ENCODE results near the gene ANKRD28.
A peak's percentile ranks its signal among the peaks of the same experiment; 100 is the strongest.
"Not testable (repeated sequence)": the region's sequence is repeated elsewhere in the genome, so short reads cannot be mapped to it uniquely, and the experiment has no call there.

ANKRD28 gene

DNA sequence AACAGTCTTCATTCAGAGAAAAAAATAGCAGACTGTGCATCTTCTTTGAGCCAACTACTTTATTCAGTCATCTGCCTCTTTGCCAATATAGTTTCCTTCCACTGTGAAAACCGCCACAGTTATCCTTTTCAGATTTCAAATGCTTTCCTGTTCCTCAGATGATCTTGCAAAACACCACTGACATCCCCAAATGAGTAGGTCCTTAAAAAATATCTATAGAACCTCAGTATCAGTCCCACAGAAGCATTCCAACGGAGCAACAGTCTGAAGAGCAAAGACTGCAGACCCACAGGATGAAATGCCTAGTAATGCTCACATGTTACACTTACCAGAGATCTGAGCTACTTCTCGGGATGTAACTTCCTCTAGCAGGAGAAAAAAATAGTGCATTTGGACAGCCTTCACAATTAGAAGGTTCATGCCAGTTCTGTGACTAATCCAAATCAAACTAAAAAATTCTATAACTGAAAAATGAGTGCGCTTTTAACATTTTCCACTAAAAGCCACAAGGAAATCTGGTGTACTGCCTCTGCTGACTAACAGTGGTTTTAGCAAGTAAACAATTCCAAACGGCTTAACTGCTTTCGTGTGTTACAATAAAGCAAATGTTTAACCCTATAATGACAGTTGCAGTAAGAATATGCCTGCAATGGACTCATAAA is at the start of gene ANKRD28:
ANKRD28 (minus strand) TSS at position 338 of the 662 bp plus-strand sequence. CDS start 1,458 bp downstream, outside the sequence.
- no peak for DNase-seq (ENCODE audit: low read depth in 4 of 4, low spot score in 1 of 4)

DNA sequence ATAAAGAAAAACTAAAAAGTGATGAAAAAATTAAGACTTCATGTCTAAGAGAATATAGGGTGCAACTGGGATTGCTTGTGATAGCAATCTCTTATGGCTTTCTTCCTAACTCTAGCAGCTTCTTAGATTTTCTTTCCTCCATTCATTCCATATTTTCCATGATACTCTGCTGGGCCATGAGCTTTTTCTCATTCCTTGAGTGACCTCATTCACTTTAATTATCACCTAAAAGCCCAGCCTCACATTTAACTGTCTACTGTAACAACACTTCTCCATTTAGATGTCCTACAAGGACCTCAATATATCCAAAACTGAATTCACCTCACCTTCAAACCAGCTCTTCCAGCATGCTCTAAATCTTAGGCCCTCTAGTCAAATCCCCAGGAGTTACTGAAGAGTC is 49.5 kb upstream of the ANKRD28 start:
- DNase-seq (ENCODE audit: low read depth in 4 of 4, low spot score in 1 of 4), result no peak

DNA sequence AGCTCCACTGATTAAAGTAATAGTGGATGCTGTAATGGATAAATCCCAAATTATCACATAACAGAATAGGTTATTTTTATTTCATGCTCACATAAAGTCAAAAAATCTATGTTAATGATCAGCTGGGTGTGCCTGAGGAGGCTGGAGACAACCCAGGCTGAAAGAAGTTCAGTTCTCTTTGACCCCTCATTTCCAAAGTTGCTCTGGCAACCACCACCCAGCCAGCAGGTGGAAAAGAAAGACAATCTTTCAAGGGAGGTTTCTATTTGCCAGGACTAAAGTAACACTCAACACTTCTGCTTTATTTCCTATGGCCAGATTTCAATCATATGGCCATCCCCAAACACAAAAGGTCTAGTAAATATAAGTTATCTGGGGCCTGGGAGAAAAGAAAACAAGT is 48.8 kb upstream of the ANKRD28 start:
- no peak for DNase-seq (ENCODE audit: low read depth in 4 of 4, low spot score in 1 of 4)

DNA sequence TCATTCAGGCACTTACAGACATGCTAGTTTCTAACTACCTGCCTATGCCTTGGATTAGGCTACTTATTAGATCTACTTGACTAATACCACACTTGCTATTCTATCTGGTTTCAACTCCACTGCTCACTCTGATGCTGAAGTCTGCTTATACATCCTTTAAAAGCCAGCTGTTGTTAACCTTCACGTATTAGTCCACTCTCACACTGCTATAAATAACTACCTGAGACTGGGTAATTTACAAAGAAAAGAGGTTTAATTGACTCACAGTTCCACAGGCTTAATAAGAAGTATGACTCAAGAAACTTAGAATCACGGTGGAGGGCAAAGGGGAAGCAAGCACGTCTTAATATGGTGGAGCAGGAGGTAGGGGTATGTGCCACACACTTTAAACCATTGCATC is 47.7 kb upstream of the ANKRD28 start:
- DNase-seq (ENCODE audit: low read depth in 4 of 4, low spot score in 1 of 4), result peak in 1 of 4 experiments; percentile 3

DNA sequence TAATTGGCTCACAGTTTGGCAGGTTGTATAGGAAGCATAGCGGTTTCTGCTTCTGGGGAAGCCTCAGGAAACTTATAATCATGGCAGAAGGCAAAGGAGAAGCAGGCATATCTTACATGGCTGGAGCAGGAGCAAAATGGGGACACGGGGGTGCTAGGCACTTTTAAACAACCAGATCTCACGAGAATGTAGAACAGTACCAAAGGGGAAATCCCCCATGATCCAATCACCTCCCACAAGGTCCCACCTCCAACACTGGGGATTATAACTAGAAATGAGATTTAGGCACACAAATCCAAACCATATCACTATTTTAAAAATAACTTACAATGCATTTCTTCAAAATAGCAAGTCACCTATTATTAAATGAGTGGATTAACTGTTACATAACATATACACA is 47.1 kb upstream of the ANKRD28 start:
- no peak for DNase-seq (ENCODE audit: low read depth in 4 of 4, low spot score in 1 of 4)

DNA sequence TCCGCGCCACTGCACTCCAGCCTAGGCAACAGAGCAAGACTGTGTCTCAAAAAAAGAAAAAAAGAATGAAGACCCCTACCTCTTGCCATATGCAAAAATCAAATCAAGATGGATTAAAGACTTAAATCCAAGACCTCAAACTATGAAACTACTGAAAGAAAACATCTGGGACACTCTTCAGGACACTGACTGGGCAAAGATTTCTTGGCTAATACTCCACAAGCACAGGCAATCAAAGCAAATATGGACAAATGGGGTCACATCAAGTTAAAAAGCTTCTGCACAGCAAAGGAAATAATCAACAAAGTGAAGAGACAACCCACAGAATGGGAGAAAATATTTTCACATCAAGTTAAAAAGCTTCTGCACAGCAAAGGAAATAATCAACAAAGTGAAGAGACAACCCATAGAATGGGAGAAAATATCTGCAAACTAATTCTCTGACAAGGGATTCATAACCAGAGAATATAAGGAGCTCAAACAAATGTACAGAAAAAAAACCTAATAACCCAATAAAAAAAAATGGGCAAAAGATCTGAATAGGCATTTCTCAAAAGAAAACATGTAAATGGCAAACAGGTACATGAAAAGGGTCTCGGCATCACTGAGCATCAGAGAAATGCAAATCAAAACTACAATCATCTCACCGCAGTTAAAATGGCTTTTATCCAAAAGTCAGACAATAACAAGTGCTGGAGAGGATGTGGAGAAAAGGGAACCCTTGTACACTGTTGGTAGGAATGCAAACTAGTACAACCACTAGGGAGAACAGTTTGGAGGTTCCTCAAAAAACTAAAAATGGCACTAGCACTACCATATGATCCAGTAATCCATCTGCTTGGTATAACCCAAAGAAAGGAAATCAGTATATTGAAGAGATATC is 43.6 kb upstream of the ANKRD28 start:
- DNase-seq (ENCODE audit: low read depth in 4 of 4, low spot score in 1 of 4), result not testable (repeated sequence)

DNA sequence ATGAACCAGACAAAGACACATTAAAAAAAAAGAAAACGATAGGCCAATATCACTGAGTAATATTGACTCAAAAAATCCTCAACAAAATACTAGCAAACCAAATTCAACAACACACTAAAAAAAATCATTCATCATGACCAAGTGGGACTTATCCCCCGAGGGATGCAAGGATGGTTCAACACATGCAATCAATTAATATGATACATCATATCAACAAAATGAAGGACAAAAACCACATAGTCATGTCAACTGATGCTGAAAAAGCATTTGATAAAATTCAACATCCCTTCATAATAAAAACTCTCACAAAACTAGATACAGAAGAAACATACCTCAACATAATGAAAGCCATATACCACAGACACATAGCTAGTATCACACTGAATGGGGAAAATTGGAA is 41.8 kb upstream of the ANKRD28 start:
- no peak for DNase-seq (ENCODE audit: low read depth in 4 of 4, low spot score in 1 of 4)

DNA sequence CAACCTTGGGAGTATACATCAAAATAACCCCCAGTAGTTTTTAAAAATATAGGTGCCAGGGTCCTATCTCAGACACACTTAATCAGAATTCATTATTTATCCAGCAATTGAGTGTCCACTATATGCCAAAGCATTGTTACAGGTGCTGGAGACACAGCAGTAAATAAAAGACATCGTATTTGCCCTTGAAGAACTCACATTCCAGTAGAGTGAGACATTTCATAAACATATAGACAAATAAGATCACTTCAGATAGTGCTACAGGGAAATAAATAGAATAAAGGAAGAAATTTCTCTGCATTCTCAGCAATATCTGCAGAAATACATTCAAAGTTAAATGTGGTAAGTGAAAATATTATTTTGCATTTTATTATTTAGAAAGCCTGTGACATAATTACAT is 34.1 kb upstream of the ANKRD28 start:
- DNase-seq (ENCODE audit: low read depth in 4 of 4, low spot score in 1 of 4), result no peak

DNA sequence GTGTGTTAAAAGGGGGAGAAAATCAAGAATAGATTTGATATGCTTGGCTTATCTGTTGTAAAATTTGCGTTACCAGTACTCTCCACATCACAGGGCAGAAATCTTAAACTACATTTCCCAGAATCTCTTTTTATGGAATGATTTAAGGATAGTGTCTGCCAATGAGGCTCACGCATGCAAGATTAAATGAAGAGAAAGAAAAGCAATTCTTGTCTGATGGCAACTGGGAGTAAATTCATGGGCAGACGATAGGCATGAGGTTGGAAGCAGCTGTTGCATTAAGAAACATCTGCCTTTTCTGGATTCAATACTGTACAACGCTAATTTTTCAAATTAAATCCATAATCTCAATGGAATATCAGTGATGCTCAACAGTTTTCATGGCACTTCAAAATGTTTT is 27.2 kb upstream of the ANKRD28 start:
- no peak for DNase-seq (ENCODE audit: low read depth in 4 of 4, low spot score in 1 of 4)

DNA sequence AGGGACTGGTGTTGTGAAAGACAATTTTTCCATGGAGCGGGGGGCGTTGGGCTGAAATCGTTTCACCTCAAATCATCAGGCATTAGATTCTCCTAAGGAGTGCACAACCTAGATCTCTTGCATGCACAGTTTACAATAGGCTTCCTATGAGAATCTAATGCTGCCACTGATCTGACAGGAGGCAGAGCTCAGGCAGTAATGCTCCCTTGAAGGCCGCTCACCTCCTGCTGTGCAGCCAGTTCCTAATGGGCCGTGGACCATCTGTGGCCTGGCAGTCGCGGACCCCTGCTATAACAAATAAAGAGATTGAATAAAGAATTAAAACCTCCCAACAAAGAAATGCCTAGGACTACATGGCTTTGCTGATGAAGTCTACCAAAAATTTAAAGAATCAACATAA is 25.3 kb upstream of the ANKRD28 start:
- no peak for DNase-seq (ENCODE audit: low read depth in 4 of 4, low spot score in 1 of 4)

DNA sequence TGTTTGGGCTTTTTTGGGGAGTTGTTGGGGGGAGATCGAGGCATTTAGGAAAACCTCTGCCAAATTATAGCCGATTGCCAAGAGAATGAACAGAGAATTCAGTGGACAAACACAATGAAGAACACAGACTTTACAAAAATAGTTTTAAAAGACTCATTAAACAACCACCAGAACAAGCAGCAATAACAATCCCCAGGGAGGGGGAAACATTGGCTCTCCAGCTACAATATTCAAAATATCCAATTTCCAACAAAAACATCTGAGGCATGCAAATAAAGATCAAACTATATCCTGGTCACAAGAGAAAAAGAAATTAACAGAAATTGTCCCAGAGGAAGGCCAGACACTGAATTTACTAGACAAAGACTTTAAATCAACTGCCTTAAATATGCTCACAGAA is 24.5 kb upstream of the ANKRD28 start:
- DNase-seq (ENCODE audit: low read depth in 4 of 4, low spot score in 1 of 4), result no peak

DNA sequence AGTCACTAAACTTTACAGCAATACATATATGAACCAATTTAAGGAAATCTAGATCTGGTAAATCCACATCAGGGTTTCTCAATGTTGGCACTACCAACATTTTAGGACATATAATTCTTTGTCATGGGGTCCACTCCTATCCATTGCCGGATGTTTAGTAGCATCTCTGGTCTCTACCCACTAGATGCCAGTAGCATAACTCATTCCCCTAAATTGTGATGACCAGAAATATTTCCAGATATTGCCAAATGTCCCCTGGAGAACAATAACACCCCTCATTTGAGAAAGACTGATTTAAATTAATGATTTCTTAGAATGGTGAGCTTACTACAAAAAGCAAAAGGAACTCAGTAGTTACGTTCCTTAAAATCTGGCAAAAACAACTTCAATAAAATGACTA is 23.1 kb upstream of the ANKRD28 start:
- DNase-seq (ENCODE audit: low read depth in 4 of 4, low spot score in 1 of 4), result no peak

DNA sequence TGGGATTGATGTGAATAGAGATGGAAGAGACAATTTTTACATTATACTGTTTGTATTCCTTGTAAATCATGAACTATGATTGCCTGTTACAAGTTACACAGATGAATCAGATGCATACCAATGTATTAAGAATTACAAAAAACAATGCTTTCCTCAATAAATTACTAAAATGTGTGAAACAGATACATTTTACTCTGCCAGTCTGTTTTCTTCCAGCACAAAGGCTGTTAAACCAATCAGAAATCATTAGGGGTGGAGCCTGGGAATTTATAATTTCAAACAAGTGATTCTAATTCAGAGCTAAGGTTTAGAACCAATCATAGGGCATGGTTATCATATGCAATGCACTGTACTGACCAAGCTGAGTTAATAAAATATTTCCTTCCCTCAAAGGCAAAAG is 21.8 kb upstream of the ANKRD28 start:
- DNase-seq (ENCODE audit: low read depth in 4 of 4, low spot score in 1 of 4), result no peak

DNA sequence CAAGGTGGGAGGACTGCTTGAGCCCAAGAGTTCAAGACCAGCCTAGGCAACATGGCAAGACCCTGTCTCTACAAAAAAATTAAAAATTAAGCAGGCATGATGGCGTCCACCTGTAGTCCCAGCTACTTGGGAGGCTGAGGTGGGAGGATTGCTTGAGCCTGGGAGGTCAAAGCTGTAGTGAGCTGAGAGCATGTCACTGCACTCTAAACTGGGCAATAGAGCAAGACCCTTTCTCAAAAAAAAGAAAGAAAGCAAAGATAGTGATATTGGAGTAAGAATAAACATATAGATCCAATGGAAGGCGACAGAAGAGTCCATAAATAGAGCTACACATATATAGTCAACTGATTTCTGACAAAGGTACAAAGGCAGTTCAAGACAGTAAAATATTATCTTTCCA is 21.3 kb upstream of the ANKRD28 start:
- no peak for DNase-seq (ENCODE audit: low read depth in 4 of 4, low spot score in 1 of 4)

DNA sequence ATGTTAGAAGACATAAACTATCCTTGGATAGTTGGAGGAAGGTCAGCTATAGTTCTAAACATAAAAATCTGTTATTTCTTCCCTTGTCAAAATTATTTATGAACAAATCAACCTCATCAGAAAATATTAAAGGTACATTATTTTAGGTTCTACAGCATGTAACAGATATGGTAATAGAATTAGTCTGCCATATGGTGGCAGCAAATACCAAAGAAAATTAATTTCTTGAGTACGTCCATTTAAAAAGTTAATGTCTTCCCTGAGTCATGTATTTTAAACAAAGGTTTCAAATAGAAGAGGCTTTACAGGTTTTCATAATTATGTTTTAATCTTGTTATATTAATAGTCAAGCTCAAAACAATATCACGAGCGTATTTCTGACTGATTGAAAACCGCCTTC is 17.9 kb upstream of the ANKRD28 start:
- DNase-seq (ENCODE audit: low read depth in 4 of 4, low spot score in 1 of 4), result no peak

DNA sequence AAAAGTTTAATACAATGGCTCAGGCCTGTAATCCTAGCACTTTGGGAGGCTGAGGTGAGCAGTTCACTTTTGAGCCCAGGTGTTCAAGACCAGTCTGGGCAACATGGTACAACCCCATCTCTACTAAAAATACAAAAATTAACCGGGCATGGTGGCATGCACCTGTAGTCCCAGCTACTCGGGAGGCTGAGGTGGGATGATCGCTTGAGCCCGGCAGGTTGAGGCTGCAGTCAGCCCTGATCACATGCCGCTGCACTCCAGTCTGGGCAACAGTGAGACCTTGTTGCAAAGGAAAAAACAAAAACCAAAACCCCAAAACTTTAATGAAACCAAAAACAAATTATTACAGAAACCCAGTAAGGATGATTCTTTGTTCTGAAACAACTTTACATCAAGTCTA is 15.3 kb upstream of the ANKRD28 start:
- DNase-seq (ENCODE audit: low read depth in 4 of 4, low spot score in 1 of 4), result not testable (repeated sequence)

DNA sequence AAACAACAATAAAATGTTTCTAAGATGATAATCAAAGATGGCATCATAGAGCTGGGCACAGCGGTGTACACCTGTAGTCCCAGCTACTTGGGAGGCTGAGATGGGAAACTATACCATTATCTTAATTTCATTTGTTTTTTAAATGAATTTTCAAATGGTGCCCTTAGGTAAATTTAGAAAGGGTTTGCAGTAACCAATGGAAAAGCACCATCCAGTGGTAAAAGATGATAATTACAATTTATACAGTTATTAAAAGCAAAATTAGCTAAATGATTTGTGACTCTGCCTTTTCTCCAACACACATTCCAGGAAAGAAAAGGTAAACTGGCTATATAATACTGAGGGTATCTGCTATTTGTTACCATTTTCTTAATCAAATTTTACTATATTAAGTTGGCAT is 14.4 kb upstream of the ANKRD28 start:
- no peak for DNase-seq (ENCODE audit: low read depth in 4 of 4, low spot score in 1 of 4)

DNA sequence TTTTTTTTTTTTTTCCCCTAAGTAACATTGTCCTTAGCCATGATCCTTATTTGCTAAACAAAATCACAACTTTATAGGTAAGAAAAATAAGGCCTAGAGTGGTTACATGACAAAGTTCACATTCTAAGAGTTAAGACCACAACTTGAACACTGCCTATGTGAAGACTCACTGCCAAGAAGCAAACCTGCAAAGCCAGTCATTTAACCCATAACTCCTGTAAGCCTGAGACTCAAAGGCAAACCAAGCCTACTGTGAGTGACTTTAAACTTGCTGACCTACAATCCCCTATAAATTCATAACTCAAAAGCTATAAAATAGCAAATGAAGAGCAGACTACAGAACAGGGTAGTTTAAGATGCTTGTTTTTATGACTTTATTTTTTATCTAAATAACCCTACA is 12.9 kb upstream of the ANKRD28 start:
- DNase-seq (ENCODE audit: low read depth in 4 of 4, low spot score in 1 of 4), result no peak

DNA sequence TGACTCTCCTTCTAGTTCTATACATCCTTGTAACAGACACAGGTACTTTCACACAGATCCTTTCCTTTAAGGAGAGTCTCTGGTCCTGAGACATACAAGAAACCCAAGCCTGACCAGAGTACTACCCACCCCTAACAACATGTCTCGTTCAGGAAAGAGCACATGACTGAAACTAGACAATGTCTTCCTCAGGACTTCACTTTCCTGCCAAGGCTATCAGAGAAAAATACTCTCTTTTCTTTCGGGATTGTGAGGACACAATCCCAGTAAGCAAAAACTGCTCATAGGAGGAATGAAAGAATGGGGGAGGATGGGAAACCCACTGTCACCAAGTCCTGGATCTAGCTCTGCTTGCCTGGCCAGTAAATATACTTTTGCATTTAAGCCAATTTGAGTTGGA is 11.5 kb upstream of the ANKRD28 start:
- DNase-seq (ENCODE audit: low read depth in 4 of 4, low spot score in 1 of 4), result no peak

DNA sequence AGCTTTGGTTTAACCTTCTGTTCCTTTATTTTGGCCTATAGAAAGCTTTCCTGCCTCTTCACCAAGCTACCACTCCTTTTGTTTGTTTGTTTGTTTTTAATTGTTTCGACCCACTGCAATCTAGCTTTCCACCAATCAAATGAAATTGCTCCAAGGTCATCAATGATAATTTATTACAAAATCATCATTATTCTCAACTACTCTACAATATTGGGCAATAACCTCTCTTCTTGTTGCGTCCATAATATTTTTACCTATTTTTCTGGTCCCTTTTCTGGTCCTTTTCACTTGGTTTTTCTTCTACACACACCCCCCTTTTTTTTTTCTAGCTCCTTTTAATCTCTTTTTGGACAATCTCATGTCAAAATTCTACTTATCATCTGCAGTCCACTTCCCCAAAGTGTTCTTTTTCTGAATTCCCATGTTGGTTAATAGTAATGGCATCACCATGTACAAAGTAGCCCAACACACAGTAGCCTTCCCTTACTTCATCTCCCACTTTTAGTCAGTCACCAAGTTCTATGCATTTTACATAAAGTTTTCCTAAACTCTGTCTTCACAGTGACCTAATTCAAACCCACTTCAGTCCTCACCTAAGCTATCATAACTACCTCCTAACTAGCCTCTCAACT is 11.0 kb upstream of the ANKRD28 start:
- no peak for DNase-seq (ENCODE audit: low read depth in 4 of 4, low spot score in 1 of 4)

DNA sequence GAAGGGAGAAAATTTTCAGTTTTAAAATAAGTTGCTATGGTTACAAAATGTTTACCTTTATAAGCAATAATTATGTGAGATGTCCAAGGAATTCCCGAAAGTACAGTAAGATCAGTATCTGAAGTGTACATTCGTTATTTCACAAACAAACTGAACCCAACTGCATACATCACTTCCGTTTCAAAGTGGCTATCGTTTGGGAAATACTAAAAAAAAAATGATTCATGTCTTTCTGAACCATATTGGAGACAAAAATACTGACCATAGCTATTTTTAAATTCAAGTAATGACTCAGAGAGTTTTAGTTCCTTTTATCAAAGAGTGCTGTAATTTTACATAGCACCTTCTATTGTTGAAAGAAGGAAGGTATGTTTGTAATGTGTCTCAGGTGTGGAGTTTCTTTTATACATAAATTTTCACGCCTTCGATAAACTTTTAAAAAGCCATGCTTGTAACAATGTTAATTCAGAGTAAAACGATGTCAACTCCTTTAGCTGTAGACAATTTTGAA is 8.0 kb upstream of the ANKRD28 start:
- no peak for DNase-seq (ENCODE audit: low read depth in 4 of 4, low spot score in 1 of 4)

DNA sequence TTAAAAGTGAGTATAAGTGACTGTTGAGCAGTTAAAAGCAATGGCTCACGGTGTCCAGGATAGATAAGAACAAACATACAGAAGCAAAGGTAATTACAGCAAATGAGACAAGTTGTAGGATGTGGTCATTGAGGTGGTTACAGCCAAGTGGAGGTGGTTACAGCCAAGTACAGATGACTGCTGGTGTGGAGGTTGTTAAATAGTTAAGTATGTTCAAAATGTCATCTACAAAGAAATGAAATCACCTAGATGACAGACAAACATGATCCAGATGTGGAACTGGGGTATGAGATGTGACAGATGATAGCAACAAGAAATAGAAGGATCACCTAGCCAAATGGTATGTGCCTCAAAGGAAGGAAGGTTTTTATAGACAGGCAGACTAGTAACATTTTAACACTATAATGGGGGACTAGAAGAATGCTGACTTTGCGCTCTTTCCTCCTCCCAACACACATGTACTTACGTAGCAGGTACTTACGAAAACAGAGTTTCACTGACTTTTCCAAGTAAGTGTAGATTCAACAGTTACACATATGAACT is 6.8 kb upstream of the ANKRD28 start:
- DNase-seq (ENCODE audit: low read depth in 4 of 4, low spot score in 1 of 4), result no peak

Measured in stimulated activated CD4-positive, alpha-beta T cell treated with anti-CD3 and anti-CD28 coated beads, Interleukin-1b, Interleukin-23, amount 100 ng/mL, for 24 hours (primary cell).